ENCODE results near the gene KLHDC2.

DNA sequence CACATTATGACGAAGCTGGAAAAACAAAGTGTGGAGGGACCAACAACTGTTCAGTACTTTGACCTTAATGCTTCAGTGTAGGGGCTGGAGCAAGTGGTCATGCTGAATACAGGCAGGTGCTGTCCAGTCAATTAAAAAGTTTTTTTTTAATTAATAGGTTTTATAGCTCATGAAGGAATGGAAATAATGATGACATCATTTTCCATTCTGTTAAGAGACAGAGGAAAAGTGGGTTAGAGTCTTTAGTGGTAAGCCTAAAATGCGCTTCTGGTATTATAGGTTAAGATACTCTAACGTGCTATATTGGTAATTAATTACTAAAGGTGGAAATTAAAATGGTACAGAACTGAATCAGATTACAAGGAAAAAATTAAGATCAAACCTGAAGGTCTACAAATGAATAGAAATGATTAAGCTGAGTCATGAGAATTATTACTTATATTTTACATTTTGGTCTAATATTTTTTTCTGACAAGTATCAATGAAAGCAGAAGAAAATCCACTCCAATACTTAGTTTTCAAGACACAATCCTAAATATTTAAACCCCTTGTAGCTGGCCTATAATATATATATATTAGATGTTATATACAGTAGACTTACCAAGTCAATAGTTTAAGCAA, 15.6 kb downstream of the KLHDC2 start:
- TF ChIP-seq CTCF (IDR thresholded peaks at IDR 0.05), result no peak
- TF ChIP-seq POLR2A (IDR thresholded peaks at IDR 0.05), result no peak

Data from thyroid gland (tissue), 4 donors.